HG03060 (cell line): ENCODE measurements around the gene TRIP13.

Experiments used
- ATAC-seq: cut with Tn5 transposase; IDR thresholded peaks from one replicate; pipeline ENCODE4 v1.9.1; 2021; ENCODE audit warnings: low read depth, moderate number of reproducible peaks; ENCODE audit not compliant: unreplicated experiment

The TRIP13 gene

DNA sequence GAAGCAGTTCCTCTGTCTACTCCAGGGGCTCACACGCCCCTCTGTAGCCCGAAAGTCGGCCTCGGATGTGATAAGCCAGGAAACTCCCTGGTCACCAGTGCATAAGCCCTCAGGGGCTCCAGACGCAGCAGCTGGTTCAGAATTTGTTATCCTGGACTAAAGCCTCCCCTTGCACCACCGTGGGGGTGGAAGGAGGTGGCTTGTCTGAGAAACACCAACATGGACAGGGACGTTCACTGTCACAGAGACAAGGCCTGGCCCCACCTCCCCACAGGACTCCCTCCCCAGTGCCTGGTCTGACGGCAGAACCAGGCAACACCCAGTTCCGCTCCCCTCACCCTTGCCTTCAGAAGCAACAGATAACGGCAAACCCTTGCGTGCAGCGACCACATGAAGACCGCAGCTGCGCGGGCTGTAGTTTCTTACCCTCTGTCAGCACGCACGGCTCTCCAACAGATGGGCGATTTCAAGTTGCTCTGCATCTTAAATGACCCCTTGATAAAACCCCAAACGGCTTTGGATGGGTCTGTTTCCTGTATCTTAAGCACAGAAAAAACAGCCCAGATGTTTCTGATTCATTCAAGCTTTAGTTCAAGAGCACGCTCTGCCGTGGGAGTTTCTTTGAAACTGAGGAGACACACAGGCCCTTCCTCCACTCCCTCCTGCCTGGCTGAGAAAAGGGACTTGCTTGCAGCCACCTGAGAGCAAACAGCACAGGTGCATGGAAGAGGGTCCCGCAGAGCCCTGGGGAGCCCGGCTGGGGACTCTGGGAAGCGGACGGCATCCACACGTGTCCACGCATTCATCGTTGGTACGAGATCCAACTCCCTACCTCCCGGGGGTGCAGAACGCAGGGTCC lies 71.2 kb downstream of the TRIP13 start:
- no peak for ATAC-seq

DNA sequence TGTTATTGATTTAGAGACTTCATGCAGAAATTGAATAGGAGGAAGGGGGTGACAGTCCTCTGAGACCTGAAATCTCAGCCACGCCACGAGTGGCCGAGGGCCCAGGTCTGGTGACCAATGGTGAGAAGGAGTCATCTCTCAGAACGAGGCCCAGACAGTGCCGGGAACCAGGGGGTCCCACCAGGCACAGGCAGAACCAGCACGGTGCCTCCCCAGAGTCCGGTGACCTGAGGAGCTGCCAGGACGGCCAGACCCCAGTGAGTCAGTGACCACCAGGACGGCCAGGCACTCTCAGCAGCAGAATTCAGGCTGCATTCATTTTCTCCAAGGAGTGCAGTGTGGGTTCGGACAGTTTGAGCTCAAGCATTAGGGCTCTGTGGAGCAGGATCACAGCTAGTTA lies 72.1 kb downstream of the TRIP13 start:
- ATAC-seq: no peak

DNA sequence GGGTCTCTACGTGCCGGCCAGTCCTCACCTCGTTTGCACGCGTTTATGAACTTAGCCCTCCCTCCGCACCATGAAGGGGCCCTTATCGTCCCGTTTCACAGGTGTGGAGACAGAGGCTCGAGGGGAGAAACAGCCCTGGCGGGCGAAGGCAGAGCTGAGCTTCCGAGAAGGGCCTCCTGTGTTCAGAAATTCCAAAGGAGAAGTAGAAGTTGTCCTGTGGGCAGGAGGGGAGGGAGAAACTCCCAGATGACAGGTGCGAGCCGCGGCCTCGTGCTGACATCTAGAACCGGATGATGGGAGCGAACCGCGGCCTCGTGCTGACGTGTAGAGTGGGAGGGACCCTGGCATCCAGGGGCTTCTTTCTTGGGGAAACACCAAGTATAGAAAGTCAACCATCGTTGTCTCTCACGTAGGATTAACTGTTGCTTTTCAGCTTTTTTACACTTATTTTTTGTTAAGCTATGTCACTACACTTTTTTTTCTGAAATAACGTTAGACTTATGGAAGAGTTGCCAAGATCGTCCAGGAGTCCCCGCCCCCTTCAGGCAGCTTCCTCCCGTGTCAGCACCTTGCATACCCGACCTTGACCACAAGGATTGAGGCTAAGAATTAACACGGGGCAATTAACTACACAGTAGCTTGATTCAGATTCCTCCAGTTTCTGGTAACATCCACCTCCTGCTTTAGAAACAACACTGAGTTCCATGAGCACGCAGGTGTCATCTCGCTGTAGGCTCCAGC lies 73.1 kb downstream of the TRIP13 start:
- no peak for ATAC-seq

DNA sequence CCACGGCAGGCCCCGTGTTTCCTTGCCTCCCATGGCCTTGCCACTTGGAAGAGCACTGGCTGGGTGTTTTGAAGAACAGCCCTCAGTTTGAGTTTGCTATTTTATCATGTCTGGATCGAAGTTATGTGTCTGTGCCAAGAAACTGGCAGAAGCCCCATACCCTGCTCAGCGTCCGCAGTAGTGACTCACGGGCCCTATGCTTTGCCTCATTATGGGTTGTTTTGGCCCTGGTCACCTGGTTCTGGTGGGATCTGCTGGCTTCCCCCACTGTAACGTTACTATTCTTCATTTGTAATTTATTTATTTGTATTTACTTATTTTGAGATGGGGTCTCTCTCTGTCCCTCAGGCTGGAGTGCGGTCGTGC lies 73.6 kb downstream of the TRIP13 start:
- ATAC-seq: no peak

DNA sequence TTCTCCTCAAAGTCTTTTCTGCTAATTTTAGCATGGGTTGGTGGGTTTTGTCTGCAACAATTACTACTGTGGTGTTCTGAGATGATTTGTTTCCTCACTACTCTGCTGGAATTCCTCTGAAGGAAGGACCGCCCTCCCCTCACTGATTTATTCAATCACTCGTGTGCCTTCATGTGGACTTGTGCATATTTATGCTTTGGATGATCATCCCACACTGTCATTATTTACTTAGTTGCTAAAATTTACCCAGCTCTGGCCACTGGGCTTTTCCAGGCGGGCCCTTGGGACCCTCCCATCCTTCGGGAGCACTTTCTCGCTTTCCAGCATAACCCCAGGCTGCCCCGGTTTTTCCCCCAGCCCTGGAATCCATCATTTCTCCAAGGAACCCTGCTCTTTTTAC lies 74.3 kb downstream of the TRIP13 start:
- ATAC-seq: no peak
